Urothelium cell line (cell line): ENCODE measurements around the gene ABCD1.
"Not testable (repeated sequence)": the region's sequence is repeated elsewhere in the genome, so short reads cannot be mapped to it uniquely, and the experiment has no call there.

Experiments
- DNase-seq: peaks from one replicate; pipeline ENCODE4 v3.0.0; 2011; ENCODE audit warnings: low spot score, mixed read lengths
- FAIRE-seq: peaks from 2 replicates; lab custom pipeline; 2011; peaks lifted over from hg19 to GRCh38; lab: Jason Lieb, UNC

The ABCD1 gene

DNA sequence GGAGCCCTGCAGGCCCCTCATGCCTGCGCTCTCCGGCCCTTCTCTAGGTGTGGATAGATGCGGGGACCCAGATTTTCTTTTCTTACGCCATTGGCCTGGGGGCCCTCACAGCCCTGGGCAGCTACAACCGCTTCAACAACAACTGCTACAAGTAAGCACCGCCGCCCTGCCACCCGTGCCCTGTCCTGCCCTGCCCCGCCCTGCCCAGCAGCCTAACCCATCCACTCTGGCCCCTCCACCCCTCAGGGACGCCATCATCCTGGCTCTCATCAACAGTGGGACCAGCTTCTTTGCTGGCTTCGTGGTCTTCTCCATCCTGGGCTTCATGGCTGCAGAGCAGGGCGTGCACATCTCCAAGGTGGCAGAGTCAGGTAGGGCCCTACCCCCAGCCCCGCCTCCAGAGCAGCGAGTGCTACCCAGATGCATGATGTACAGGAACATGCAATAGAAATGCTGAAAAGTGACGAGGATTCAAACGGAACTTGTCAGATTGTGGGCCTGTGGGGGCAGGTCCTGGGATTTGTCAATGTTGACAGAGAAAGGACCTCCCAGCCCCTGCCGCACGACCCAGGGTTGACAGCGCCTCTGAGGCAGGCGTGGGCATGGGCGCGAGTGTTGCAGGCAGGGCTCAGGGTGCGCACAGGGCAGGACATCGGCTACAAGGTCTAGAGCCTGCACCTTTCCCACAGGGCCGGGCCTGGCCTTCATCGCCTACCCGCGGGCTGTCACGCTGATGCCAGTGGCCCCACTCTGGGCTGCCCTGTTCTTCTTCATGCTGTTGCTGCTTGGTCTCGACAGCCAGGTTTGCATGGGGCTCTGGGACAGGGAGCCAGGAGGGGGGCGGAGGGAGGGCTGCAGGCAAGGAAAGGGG lies 31.2 kb upstream of the ABCD1 start:
- DNase-seq (no peak), FAIRE-seq (no peak)

GRCh38 chrX:153694256-153694655 lies 30.4 kb upstream of the ABCD1 start:
- not testable (repeated sequence) for DNase-seq, FAIRE-seq

- DNase-seq = no peak
- no peak for FAIRE-seq
Observed at GRCh38 chrX:153694687-153695270, 29.9 kb upstream of the ABCD1 start.

DNA sequence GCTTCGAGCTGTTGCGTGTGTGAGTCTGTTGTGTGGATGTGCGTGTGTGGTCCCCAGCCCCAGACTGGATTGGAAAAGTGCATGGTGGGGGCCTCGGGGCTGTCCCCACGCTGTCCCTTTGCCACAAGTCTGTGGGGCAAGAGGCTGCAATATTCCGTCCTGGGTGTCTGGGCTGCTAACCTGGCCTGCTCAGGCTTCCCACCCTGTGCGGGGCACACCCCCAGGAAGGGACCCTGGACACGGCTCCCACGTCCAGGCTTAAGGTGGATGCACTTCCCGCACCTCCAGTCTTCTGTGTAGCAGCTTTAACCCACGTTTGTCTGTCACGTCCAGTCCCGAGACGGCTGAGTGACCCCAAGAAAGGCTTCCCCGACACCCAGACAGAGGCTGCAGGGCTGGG lies 28.6 kb upstream of the ABCD1 start:
- no peak for DNase-seq
- no peak for FAIRE-seq

GRCh38 chrX:153696538-153696937 lies 28.1 kb upstream of the ABCD1 start:
- not testable (repeated sequence) for DNase-seq, FAIRE-seq

- not testable (repeated sequence) for FAIRE-seq, DNase-seq
Observed at GRCh38 chrX:153696986-153697722, 27.5 kb upstream of the ABCD1 start.

DNA sequence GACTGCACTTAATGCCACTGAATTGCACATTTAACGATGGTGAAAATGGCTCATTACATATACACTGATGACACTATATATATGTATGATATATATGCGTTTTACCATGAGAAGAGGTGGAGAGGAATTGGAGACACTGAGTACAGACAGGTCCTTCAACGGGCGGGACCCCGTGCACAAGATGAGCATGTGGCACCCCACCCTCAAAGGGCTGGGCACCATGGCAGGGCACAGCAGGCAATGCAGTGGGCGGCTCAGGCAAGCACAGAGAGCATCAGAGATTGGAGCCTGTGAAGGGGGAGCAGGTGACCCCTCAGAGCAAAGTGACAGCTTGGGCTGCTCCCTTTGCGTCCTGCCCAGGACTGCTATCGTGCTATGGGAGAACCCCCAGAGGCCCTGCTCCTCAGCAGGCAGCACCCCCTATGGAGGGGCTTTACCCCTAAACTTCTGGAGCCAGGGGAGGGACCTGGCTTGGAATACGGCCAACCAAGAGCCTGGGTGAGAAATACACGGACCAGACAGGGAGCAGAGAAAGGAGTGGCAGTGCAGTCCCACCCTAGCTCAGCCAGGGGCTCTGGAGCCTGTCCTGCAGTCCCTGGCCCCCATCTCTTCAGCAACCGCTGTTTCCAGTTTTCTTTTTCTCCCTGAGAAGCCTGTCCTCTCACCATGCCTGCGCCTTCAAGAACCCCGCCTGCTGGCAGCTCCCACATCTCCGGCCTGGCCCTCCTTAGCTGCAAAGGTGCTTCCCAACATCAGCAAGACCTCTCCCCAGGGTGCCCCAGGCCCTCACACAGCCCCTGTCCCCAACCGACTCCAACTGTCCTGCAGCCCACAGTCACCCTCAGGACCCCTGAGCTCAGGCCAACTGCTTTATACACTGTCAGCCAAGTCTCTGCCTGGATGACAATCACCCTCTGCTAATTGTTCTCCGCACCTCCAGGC lies 26.5 kb upstream of the ABCD1 start:
- no peak for DNase-seq
- no peak for FAIRE-seq

DNA sequence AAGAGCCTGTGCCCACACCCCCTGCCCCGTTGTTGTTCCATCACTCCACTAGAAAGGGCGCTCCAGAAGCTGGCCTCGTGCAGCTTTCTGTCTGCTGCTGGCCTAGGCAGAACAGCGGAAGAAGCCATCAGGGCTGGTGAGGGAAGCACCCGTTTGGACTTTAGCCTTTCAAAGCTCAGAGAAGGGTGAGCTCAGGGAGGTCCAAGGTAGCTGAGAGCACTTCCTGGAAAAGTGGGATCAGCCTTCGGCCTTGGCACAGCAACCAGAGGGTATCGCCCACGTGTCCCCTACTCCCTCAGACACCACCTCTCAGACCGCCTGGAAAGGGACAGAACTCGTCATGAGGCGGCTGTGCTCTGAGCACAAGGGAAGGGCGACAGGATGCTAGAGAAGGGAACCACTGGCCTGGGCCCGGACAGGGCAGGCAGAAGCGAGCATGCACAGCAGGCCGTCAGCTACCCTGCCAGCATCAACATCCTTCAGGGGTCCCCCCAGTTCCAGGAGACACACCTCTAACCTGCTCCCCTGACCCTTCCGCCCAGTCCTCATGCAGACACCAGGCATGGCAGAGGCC lies 25.4 kb upstream of the ABCD1 start:
- not testable (repeated sequence) for FAIRE-seq, DNase-seq

DNA sequence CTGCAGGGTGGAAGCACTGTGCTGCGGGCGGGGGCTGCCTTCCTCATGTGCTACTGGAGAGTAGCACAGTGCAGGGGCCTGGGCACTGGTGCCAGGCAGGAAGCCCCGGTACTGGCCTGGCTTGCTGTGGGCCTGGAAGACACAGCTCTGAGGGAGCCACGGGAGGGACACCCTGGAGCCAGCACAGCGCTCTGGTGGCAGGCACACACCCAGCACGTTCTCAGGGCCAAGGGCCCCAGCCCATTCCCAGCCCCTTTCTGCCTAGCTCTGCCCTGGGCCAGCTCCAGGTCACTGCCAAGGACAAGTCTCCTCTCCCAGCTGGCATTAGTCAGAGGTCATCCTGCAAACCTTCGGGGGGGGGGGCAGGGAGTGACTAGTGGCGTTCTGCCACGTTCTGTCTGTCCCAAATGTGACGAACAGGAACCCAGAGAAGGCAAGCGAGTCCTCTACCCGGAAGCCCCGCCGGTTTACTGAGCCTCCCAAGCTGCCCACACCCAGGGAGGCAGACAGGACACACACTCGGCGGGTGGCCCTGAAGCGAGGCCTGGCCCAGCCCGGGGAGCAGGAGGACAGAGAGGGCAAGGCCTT lies 24.8 kb upstream of the ABCD1 start:
- FAIRE-seq, DNase-seq: not testable (repeated sequence)

DNA sequence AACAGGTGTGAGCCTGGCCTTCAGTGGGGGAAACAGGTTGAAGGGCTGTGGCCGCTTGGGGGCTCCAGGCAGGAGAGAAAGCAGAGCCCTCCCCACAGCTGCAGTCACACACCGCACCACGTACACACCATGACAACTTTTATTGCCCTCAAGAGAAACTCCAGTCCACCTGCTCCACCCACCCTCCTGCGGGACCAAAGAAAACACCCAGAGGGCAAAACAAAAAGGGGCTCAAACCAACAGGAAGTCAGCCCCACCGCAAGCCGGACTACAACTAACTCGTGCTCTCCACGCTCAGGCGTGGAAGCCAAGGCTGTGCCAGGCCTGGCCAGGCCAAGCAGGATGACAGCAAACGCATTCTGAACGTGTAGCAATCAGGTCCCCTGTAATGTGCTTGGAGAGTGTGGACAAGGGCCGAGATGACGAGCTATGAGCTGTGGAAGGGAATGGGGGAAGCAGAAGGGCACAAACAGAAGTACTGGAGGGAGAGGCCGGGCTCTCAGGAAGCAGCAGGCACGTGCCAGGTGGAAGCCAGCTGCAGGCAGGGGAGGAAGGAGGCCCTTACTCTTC lies 24.2 kb upstream of the ABCD1 start:
- FAIRE-seq (no peak), DNase-seq (no peak)

DNA sequence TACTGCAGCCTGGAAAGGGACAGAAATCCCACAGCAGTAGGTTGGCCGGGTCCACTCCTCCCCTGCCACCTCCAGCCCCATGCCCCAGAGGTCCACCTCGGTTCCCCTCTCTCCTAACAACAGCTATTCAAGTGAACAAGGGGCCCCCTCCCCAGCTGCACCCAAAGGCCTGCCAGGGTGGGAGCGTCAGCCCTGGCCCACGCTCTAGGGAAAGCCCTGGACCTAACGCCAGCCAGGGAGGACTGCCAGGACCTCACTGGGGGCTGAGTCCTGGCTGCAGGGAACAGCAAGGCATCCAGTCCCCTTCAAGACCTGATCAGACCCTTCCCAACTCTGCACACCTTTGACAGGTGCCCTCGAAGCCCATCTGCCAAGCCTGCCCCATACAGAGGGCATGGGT lies 23.7 kb upstream of the ABCD1 start:
- DNase-seq (no peak), FAIRE-seq (no peak)

DNA sequence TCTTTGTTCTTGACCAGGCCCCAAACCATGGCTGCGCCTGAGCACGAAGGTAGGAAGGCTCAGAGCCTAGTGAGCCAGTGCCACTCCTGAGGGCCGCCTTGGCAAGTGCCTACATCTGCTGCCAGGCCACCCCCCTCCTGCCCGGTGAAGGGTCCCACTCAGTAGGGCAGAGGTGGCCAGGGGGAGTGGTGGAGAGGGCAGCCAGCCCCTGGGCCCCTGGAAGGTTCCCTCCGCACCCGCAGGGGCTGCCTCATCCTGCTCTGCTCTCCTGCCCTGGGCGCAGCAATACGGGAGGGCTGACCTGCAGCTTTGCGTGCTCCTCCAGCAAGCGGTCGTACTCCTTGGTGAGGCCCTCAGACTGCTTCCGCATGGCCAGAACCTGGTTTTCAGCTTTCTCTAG lies 22.9 kb upstream of the ABCD1 start:
- FAIRE-seq (no peak), DNase-seq (no peak)

DNA sequence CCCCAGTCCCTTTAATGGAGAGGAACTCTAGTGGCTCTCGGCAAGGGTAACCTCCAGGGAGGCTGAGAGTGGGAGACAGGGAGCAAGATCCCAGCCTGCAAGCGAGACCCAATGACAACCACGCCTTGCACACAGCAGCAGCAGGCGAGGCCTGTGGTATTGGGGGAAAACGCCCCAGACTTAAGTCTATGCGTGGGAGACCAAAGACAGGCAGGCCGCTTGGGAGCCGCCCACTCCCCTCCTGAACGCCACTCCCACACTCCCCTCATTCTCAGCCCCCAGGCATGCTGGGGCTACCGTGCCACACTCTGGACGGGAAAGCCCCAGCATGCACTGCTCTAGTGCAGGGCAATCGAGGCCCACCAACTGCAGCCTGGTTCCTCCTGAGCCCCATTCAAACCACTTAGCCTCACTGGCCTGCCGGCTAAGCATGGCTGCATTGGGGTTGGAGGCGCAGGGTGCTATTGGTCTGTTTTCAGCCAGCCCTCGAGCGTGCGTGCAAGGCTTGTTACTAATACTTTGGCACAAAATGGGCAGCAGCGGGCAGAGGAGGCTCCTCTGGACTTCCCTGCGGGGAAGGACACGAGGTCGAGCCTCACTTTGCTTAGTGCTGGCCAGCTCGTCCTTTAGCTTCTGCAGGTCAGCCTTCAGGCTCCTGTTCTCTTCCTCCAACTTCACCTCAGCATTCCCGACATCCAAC lies 22.2 kb upstream of the ABCD1 start:
- FAIRE-seq (no peak), DNase-seq (no peak)

DNA sequence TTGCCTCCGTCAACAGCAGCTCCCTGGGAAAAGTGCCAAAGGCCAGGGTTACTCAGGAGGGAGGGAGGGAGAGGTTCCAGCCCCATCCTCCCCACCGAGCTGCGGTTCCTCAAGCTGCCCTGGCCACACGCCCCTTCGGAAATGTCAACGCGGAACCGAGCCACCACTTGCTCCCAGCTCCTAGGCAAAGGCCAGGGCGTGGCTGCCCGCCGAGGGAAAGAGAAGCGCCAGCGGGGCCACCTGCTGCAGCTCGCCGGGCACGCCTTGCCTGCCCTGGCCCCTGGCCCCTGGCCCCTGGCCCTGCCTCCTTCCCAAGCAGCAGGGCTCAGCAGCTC lies 21.7 kb upstream of the ABCD1 start:
- no peak for DNase-seq
- no peak for FAIRE-seq

DNA sequence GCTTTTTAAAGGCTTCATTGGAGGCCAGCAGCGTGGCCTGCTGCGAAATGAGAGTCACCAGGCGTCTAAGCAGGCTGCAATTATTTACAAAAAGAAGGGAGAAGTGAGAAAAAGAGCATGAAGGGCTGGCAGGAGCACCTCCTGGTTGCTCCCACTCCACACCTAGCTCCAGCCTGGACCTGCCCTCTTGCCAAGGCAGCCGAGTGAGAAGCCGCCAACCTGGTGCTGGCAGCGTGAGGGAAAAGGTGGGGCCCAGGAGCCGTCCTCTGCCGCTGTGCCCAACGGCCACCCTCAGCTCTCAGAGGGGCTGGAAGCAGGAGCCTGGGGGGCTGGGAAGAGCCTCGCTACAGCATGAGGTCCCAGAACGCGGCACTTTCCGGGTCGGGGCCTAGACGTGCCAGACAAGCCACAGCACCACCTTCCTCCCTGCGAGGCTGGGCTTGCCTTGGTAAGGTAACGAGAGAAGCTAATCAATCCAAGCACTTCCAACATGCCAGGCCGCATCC lies 20.6 kb upstream of the ABCD1 start:
- FAIRE-seq (no peak), DNase-seq (no peak)

GRCh38 chrX:153704631-153705402 lies 19.8 kb upstream of the ABCD1 start:
- not testable (repeated sequence) for FAIRE-seq, DNase-seq

GRCh38 chrX:153705403-153706060 lies 19.1 kb upstream of the ABCD1 start:
- DNase-seq, FAIRE-seq: not testable (repeated sequence)
